ENCODE results near the gene CRYBG3. TPM values are rescaled to one million over a fixed set of nuclear protein-coding genes. Genes with fewer than 3 reads are reported as not detected.

The CRYBG3 gene
- polyA plus RNA-seq, 10 donors: 17.3 to 28.6 (median 22.6) TPM

DNA sequence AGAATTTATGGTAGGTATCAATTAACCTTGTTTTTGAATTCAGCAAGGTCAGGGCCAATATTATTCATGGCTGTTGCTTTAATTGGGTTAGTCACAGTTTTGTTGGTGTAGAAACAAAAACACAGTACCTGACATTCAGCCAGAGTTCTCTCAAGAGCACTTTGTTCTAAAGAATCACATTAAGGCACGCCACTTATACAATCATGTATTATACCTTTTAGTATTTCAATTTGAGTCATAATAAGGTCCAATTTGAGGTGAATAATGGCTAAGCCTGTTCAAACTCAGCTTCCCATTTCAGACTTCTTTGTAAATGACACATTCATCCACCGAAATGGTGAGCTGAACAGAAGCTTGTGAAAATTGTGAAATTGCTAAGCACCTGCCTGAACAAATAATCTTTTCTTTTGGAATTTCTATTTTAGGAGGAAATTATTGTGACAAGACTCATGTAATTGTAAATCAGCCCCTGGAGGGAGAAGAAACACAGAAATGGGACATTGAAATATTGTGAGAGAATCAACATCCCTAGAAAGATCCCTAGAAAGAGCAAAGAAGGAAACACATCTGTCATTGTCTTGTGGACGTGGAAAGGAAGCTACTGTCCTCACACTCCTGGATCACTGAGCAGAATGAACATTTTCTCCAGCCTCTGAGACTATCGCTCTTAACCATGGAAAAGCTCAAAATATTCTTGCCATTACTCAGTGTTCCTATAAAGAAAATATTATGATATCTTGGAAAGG, 121.2 kb downstream of the CRYBG3 start:
- no peak for DNase-seq

DNA sequence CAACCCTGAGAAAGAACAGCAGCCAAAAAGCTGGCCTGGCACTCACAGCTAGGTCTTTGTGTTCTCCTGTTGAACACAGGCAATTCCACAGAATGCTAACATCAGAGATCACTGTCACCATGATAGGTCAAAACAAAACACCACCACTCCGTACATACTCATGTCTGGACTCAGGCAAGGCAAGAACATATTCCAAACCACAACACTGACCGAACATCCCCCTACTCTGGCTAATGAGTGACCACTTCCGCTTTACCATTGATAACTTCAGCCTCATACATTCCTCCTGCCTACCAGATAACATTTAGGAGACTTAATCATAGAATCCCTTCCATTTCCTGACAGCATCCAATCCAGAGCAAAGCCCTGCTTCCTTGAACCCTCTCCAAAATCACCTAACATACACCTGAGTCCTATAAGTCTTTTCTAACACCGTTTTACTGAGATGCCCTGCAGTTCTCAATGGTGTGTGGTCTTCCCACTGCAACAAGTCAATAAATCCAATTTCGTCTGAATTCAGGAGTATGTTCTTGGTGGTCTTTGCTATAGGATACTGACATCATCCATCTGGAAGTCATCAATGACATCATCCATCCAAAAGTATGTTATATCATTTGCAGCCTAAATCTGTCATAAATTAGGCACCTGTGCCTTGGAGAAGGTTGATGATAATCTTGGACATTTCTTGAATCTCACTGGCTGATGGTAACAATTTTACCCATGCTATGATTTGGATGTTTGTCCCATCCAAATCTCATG, 126.7 kb downstream of the CRYBG3 start:
- no peak for DNase-seq

DNA sequence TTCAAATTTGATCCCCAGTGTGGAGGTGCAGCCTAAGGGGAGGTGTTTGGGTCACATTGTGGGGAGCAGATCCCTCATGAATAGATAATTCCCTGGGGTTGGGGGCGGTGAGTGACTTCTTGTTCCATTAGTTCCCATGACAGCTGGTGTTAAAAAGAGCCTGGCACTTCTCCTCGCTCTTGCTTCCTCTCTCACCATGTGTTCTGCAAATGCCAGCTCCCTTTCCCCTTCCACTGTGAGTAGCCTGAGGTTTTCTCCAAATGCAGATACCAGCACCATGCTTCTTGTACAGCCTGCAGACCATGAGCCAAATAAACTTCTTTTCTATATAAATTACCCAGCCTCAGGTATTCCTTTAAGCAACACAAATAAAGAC, 127.3 kb downstream of the CRYBG3 start:
- DNase-seq: no peak

DNA sequence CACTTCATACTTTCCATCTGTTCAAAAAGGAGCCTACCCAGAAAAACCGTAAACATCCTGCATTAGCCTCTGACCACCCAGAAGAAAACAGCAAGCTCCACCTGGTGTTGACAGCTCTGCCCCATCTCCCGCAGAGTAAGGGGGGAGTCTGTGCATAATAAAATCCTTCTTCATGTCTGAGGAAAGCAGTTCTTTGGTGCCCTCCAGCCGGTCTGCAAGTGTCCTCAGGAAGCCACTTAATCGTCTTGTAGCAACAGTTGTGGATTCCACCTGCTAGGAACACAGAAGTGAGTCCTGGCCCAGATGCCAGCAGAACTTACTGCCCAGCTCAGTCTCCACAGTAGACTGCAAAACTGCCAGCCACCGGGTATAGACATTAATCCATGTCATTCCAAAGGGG, 127.9 kb downstream of the CRYBG3 start:
- no peak for DNase-seq

DNA sequence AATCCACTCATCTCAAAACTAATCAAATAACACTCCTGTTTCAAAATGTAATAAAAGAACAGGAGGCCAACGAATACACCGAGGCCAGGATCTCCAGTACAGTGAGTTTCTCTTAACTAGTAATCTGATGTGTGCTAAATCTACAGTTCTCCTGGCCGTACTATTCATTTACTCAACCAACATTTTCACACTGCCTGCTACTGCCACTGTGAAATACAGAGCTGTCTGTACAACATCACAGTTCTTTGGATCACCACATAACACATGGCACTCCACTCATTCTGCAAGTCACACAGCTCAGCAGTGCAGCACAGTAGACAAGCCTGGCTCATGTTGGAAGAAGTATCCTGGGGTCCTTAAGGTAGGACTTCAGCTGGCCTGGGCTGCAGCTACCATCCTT, 128.5 kb downstream of the CRYBG3 start:
- DNase-seq: no peak

DNA sequence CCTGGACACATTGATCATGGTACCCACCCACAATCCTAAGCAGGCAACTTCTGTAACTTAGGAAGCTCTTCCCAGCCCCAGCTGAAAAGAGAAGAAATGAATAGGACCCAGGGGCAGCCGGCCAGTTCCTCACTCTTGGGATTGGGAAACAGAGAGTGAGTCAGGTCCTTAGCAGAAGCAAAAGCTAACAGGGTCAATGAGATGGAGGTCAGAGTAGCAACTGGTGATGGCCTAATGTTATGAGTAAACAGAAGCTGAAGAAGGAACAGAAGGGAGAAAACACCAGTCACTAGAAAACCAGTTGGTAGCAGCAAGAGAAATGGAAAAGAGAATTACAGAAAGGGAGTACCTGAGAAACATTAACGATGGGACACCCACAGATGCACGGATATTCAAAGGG, 130.5 kb downstream of the CRYBG3 start:
- no peak for DNase-seq

DNA sequence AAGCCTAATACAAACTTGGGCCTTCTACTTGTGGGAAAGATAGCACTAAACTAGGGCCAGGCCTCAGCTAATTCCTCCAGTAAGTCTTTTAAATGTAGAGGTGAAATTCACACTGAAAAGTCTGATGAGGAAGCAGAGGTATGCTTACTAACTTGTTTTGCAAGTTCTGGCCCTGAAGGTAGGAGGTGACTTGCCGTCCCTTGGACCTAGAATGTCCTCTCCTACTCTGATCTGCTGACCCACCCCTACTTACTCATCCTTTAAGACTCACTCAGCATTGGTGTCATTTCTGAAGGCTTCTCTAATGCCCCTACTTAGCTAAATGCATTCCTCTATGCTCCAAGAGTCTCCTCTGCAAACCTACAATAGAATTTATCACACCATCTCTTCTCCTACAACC, 131.1 kb downstream of the CRYBG3 start:
- no peak for DNase-seq

DNA sequence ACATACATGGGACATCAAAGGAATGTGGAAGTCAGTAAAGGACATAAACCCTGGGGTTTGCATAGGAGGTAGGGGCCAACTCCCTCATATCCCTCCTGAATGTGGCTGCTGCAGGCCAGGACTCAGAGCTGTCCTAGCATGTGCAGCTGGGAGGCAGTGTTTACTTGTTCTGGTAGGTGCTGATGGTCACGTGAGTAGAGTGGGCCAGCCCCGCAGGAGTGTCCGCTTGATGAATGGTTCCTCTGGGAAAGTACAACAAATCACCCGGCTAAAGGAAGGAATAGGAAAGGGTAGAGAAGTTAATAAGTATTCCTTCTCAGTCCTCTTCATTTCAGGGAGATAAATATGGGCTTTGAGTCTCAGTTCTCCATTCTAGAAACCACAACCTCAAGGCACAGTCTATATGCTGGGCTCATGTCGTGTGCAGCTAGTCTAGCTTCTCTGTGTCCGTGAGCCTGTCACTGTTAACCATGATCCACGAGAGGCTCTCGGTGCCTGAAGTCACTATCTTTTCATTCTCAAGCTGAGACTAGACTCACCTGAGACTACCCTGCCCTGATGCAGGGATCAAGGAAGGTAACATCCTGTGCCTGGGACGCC, 132.5 kb downstream of the CRYBG3 start:
- no peak for DNase-seq

DNA sequence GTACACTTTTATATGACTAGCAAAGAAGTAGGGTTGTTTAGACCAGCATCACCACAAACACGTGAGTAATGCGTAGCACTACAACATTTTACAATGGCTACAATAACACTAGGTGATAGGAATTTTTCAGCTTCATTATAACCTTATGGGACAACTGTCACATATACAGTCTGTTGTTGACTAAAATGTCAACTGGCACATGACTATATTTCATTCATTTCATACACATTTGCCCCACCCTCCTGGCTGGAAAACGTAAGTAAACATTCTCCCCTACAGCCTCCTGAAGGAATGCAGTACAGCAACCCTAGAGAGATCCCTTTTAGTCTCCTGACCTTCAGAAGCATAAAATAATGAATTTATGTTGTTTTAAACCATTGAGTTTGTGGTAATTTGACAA, 134.2 kb downstream of the CRYBG3 start:
- no peak for DNase-seq

DNA sequence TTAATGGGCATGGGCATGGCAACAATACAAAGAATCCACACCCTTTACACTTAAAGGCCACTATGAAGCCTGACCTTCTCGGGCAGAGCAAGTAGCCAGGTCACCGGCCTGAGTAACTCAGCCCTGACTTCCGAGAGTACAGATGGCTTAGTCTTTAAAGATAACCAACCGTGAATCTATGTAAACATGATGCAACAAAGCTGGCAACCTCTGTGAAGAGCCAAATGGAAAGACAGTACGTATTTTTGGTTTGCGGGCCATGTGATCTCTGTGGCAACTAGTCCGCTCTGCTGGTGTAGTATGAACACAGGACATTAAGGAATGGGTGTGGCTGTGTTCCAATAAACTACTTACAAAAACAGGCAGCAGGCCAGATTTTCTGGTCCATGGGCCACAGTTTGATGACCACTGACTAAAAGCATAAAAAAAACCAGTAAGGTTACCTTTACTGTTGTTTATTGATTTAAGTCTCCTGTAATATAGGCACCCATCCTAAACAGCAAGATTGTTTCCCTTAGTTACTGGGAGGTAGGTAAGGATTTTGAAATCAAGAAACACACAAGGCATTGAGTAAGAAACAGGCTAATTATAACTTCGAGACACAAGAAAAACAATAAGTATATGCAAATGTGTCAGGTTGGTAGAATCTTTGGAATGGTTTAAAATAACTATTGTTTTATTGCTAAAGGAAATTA, 136.0 kb downstream of the CRYBG3 start:
- DNase-seq: no peak

DNA sequence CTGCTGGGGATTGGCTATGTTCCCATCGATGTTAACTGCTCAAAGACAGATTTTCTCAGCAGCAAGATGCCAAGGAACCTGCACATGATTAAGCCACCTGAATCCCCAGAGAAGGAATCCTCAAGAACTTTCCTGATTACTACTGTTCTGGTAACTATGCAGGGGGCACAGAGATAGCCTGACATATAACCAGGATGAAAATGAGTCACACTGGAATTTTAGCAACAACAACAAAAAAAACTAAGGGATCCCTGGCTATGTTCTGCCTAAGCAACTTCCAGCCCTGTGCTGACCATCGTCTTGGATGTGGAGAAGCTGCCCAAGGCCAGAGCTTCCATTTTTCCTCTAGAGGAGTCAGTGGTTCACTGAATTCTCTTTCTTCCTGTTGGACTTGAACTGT, 136.6 kb downstream of the CRYBG3 start:
- DNase-seq: no peak

DNA sequence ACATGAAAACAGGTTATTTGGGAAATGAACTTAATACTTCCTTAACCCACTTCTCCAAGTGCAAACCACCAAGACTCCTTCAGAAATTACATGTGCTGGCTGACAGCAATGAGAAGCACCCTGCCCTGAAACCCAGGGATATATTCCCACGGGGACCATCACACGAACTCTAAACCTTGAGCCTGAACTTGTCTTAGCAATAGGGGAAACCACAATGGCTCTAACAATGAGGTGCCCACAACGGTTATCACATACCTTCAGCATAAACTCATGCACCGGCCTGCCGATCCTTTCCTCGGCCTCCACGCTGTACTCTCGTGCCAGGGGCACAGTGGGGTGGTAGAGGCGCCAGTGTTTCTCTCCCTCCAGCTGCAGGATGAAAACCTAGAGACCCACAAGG, 137.0 kb downstream of the CRYBG3 start:
- DNase-seq: no peak

DNA sequence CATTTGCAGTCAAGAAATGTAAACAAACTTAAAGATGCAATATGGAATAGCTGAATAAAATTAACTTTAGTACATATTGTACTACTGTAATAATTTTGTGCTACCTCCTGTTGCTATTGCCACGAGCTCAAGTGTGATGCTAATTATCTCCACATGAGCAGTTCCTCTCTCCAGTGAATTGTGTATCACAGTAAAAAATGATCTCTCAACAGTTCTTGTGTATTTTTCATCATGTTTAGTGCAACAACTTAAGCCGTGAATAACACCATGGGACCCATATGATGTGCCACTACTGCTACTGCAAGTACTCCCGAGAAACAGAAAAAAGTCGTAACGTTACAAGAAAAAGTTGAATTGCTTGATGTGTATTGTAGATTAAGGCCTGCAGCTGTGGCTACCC, 138.1 kb downstream of the CRYBG3 start:
- DNase-seq: peak in 1 of 3 donors; percentile 53

DNA sequence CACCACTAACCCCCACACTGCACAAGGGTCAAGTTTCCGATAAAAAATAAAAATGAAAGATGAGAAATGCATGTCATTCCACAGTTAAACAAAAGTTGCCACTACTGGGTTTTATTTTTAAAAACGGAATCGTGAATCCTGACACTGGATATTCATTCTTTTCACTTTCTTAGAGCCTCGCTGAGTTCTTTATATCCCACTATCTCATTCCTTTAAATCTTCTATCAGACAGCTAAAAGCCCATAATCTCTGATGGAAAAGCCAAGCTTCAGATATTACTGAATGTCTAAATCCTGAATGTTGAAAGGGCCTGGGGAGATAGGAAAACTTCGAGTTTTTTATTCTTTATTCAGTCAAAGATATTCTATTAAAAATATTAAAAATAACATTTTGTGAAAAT, 138.7 kb downstream of the CRYBG3 start:
- peak in 1 of 3 donors; percentile 50 for DNase-seq

DNA sequence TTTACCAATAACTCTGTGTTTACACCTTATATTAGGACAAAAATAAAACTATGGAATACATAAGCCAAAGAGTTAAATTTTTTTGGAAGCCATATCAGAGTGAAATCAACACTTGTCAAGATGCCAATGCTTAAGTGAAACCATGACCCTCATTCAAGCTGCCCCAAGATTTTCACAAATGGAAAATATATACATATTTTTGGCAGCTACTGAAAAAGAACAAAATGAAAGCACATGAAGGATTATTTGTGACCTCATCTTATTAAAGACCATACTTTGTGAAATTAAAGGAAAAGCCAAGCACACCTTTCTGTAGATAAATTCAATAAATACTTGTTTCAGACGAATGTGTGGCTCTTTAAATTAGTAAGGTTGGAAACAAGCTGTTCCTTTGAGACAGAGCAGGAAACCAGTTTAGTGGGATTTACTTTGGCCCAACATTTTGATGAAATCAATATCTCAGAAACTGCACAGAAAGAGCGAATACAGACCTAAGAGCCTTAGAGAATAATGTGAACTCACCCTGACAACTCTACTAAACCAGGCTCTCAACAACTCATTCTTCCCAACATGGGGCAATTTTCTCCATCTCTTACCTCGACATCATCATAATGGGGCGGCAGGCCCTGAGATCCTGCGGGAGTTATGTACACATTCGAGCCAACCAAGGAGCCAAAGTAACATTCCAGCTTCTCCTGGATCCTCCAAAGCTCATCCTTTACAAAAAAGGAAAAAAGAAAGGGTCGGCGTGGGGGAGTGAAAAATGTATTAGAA, 139.4 kb downstream of the CRYBG3 start:
- peak; percentile 56 to 85 (median 67) for DNase-seq

DNA sequence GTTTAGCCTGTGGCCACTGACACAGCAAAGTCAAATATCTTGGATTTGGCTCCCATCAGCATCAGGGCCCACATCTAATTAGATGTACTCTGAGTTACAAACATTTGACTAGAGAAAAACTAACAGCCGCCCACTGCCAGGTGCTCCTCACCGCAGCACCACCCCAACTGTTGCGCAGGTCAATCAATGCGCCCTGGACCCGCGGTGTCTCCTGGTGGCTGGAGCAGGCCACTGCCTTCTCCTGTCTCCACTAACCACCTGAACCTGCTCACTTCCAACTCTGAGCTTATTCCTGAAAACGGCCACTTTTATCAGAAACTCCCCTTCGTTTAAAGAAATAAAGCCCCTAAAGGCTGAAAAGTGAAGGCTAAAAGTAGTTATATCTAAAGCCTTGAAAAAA, 146.2 kb downstream of the CRYBG3 start:
- DNase-seq: no peak

DNA sequence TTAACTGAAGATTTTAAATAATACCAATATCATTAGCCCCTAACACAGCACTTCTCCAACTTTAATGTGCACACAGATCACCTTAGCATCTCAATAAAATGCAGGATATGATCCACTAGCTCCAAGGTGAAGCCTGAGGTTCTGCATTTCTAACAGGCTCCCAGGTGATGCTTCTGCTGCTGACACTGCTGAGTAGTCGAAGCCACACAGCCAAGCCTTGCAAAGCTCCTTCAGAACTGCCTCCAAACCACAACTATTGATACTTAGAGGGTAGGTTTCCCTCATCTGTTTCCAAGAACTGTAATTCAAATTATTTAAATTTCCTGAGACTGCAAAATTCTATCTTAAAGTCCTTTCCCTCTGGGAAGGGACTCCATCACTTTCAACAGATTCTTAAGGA, 146.6 kb downstream of the CRYBG3 start:
- no peak for DNase-seq

DNA sequence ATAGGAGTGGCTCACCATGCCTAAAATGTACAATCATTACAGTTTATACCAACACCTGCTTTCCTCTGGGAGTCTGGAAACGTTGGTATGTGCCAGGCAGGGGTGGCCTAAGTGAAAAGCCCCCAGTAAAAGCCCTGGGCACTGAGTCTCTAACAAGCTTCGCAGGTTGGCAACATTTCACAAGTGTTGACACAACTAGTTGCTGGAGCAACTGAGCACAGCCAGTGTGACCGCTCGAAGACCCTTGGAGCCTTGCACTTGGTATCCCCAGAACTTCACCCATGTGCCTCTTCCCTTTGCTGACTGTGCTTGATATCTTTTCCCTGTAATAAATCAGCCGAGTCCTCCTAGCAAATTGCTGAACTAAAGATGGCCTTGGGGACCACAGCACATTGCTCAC, 147.7 kb downstream of the CRYBG3 start:
- DNase-seq: peak in 1 of 3 donors; percentile 40

DNA sequence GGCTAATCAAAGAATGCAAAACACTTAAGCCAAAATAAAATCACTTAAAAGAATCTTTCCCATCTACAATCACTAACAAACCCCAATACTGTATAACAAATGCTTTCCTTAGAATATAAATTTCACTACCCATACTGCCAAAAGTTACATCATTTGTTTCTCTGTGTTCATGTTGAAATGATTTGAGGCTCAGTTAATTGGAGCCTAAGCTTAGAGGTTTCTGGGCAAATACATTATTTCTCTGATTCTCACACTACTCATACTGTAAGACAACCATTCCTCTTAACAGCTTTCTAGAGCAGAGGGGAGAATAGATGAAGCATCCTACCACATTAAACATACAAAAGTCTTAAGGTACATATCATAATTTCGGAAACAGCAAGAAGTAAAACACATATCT, 148.3 kb downstream of the CRYBG3 start:
- DNase-seq: peak in 2 of 3 donors; percentile 49 to 80

DNA sequence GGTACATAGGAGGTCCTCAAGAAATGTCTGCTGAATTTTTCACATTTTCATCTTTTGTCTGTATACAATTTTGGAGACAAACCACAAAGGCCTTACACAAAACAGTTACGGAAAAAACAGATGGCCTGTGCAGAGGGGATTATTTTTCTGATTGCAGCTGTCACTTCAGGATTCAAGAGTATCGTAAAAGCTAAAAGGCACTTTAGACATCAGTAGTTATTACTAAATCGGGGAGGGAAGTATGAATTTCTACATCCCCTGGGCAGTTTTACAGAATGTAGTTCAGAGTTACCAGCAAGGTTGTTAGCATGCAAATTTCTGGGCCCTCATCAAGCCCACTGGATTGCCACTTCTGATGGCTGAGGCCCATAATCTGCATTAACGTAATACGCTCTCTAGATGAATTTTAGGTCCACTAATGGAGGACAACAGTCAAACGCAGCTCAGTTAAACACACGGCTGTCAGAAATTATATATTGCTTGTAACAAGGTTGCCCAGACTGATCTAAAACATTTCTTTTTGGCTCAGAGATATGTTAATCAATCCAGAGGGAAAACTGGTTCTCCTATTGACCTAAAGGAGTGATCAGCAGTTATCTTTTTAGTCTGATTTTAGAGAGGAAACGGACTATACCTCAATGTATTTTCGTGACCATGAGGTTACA, 149.3 kb downstream of the CRYBG3 start:
- DNase-seq: peak in 1 of 3 donors; percentile 66
